A673 (cell line): ENCODE results near the gene STPG2.

Source experiments
- EZH2 ChIP-seq: fragments of 200-600 bp; sonication (generic); IDR thresholded peaks from 2 replicates; pipeline ENCODE4 v1.6.1; 2017; ENCODE audit warnings: borderline replicate concordance, low read depth, mild to moderate bottlenecking, mixed read lengths, antibody characterized with exemption, low read length; ENCODE audit not compliant: poor library complexity, severe bottlenecking
- TF ChIP-seq, protein P1 (sequence below): fragments of 300-800, 200-600 bp; sonication (generic); conservative IDR thresholded peaks from 2 replicates; pipeline ENCODE4 v1.5.1; 2017; ENCODE audit warnings: low read depth, mild to moderate bottlenecking, antibody characterized with exemption, low read length, moderate library complexity, mixed read lengths

- TF ChIP-seq, protein P1, sequence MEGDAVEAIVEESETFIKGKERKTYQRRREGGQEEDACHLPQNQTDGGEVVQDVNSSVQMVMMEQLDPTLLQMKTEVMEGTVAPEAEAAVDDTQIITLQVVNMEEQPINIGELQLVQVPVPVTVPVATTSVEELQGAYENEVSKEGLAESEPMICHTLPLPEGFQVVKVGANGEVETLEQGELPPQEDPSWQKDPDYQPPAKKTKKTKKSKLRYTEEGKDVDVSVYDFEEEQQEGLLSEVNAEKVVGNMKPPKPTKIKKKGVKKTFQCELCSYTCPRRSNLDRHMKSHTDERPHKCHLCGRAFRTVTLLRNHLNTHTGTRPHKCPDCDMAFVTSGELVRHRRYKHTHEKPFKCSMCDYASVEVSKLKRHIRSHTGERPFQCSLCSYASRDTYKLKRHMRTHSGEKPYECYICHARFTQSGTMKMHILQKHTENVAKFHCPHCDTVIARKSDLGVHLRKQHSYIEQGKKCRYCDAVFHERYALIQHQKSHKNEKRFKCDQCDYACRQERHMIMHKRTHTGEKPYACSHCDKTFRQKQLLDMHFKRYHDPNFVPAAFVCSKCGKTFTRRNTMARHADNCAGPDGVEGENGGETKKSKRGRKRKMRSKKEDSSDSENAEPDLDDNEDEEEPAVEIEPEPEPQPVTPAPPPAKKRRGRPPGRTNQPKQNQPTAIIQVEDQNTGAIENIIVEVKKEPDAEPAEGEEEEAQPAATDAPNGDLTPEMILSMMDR = no peak
- TF ChIP-seq EZH2 = no peak
Measured at GRCh38 chr4:97560009-97560408, 583.3 kb downstream of the STPG2 start.
